Measurements from ENCODE around the gene MEIOC.
A peak's percentile ranks its signal among the peaks of the same experiment; 100 is the strongest.
"Not testable (repeated sequence)": the region's sequence is repeated elsewhere in the genome, so short reads cannot be mapped to it uniquely, and the experiment has no call there.

Gene MEIOC

GRCh38 chr17:44648963-44649362 lies 7.3 kb upstream of the MEIOC start:
- no peak for DNase-seq

- no peak for DNase-seq
These were observed 5.0 kb upstream of the MEIOC start for GRCh38 chr17:44651228-44651627.

GRCh38 chr17:44652727-44653126 lies 3.5 kb upstream of the MEIOC start:
- no peak for DNase-seq

GRCh38 chr17:44653384-44653783 lies 2.9 kb upstream of the MEIOC start:
- no peak for DNase-seq

GRCh38 chr17:44653954-44654353 lies 2.3 kb upstream of the MEIOC start:
- no peak for DNase-seq

- DNase-seq, result no peak
These were observed 5.6 kb downstream of the MEIOC start for GRCh38 chr17:44661835-44662234.

GRCh38 chr17:44663095-44663494 lies 6.8 kb downstream of the MEIOC start:
- no peak for DNase-seq

GRCh38 chr17:44664867-44665266 lies 8.6 kb downstream of the MEIOC start:
- DNase-seq, result no peak

GRCh38 chr17:44666006-44666405 lies 9.7 kb downstream of the MEIOC start:
- no peak for DNase-seq

- DNase-seq, result no peak
These were observed 16.3 kb downstream of the MEIOC start for GRCh38 chr17:44672479-44673093.

- no peak for DNase-seq
These were observed 17.6 kb downstream of the MEIOC start for GRCh38 chr17:44673893-44674292.

- DNase-seq, result no peak
These were observed 20.9 kb downstream of the MEIOC start for GRCh38 chr17:44677136-44677535.

GRCh38 chr17:44683303-44683702 lies 27.0 kb downstream of the MEIOC start:
- not testable (repeated sequence) for DNase-seq

GRCh38 chr17:44687756-44688155 lies 31.5 kb downstream of the MEIOC start:
- DNase-seq, result no peak

GRCh38 chr17:44688200-44688599 lies 31.9 kb downstream of the MEIOC start:
- no peak for DNase-seq

- DNase-seq, result no peak
These were observed 32.6 kb downstream of the MEIOC start for GRCh38 chr17:44688675-44689476.

GRCh38 chr17:44689477-44690217 lies 33.4 kb downstream of the MEIOC start, which contains the start of gene CCDC43:
TSS of gene CCDC43 (minus strand) at chr17:44689776. CDS start at chr17:44689753, 23 bp downstream.
- DNase-seq, result peak; percentile 93

- not testable (repeated sequence) for DNase-seq
These were observed 34.6 kb downstream of the MEIOC start for GRCh38 chr17:44690746-44691306.

GRCh38 chr17:44693609-44694008 lies 37.3 kb downstream of the MEIOC start:
- DNase-seq, result no peak

GRCh38 chr17:44700288-44700687 lies 44.0 kb downstream of the MEIOC start:
- DNase-seq, result not testable (repeated sequence)

GRCh38 chr17:44707755-44708400 lies 51.6 kb downstream of the MEIOC start:
- no peak for DNase-seq

- DNase-seq, result peak; percentile 92
These were observed 52.4 kb downstream of the MEIOC start, which contains the start of gene DBF4B for GRCh38 chr17:44708401-44709263. TSS of gene DBF4B (plus strand) at chr17:44708665. CDS start at chr17:44708821, 156 bp downstream.

Measured in CD4-positive, alpha-beta T cell treated with Interleukin-21 for 1 hour (primary cell).